GM12891 (cell line): ENCODE data around the gene NR2F1-AS1.
"Not testable (repeated sequence)": the region's sequence is repeated elsewhere in the genome, so short reads cannot be mapped to it uniquely, and the experiment has no call there.

ENCODE experiments used
- DNase-seq: peaks from one replicate; pipeline ENCODE4 v3.0.0; 2011; ENCODE audit warnings: low spot score; ENCODE audit not compliant: insufficient read length
- FAIRE-seq: peaks from 2 replicates; lab custom pipeline; 2011; peaks lifted over from hg19 to GRCh38; lab: Jason Lieb, UNC
- PAX5 ChIP-seq: IDR thresholded peaks from 2 replicates; pipeline ENCODE4 v1.6.1; 2011; ENCODE audit warnings: low read length, moderate library complexity, mild to moderate bottlenecking; ENCODE audit not compliant: insufficient read depth, severe bottlenecking
- POLR2A ChIP-seq: IDR thresholded peaks from 2 replicates; pipeline ENCODE4 v1.6.1; 2011; ENCODE audit warnings: low read depth, low read length, control low read depth
- POLR2AphosphoS5 ChIP-seq: IDR thresholded peaks from 2 replicates; pipeline ENCODE4 v1.6.1; 2011; ENCODE audit warnings: low read depth, low read length, control low read depth
- POU2F2 ChIP-seq: IDR thresholded peaks from 2 replicates; pipeline ENCODE4 v1.6.1; 2011; ENCODE audit warnings: low read depth, mild to moderate bottlenecking, control low read depth, low read length, moderate library complexity
- SPI1 ChIP-seq: IDR thresholded peaks from 2 replicates; pipeline ENCODE4 v1.6.1; 2011; ENCODE audit warnings: low read depth, low read length, control low read depth
- TAF1 ChIP-seq: IDR thresholded peaks from 2 replicates; pipeline ENCODE4 v1.6.1; 2011; ENCODE audit warnings: low read depth, low read length, control low read depth

Gene NR2F1-AS1

GRCh38 chr5:93519740-93520139 lies 61.3 kb downstream of the NR2F1-AS1 start:
- DNase-seq (no peak), FAIRE-seq (no peak)
- TF ChIP-seq POLR2AphosphoS5: no peak
- no peak for TF ChIP-seq POU2F2
- TF ChIP-seq SPI1: no peak
- TF ChIP-seq PAX5: no peak
- TF ChIP-seq POLR2A: no peak
- TF ChIP-seq TAF1: no peak

- FAIRE-seq (no peak), DNase-seq (no peak)
- no peak for TF ChIP-seq PAX5
- TF ChIP-seq SPI1: no peak
- TF ChIP-seq POLR2A: no peak
- TF ChIP-seq POU2F2: no peak
- TF ChIP-seq POLR2AphosphoS5: no peak
- TF ChIP-seq TAF1: no peak
Observed at GRCh38 chr5:93517828-93518227, 63.2 kb downstream of the NR2F1-AS1 start.

GRCh38 chr5:93513298-93513697 lies 67.7 kb downstream of the NR2F1-AS1 start:
- FAIRE-seq (no peak), DNase-seq (no peak)
- TF ChIP-seq POLR2AphosphoS5 (no peak), PAX5 (no peak), POLR2A (no peak), SPI1 (no peak), TAF1 (no peak), POU2F2 (no peak)

GRCh38 chr5:93512799-93513198 lies 68.2 kb downstream of the NR2F1-AS1 start:
- DNase-seq: no peak

GRCh38 chr5:93511445-93511844 lies 69.6 kb downstream of the NR2F1-AS1 start:
- DNase-seq (no peak), FAIRE-seq (no peak)
- no peak for TF ChIP-seq POU2F2

More at GRCh38 chr5:93512799-93513198, 68.2 kb downstream of the NR2F1-AS1 start:
- no peak for TF ChIP-seq TAF1
- TF ChIP-seq POLR2A: no peak
- TF ChIP-seq POU2F2: no peak
- no peak for TF ChIP-seq SPI1
- no peak for TF ChIP-seq POLR2AphosphoS5
- TF ChIP-seq PAX5: no peak
- no peak for FAIRE-seq

GRCh38 chr5:93510626-93511380 lies 70.2 kb downstream of the NR2F1-AS1 start:
- no peak for FAIRE-seq
- no peak for DNase-seq
- TF ChIP-seq POLR2A (no peak), POLR2AphosphoS5 (no peak), PAX5 (no peak), TAF1 (no peak), SPI1 (no peak), POU2F2 (no peak)

- not testable (repeated sequence) for DNase-seq, FAIRE-seq
Observed at GRCh38 chr5:93505553-93505952, 75.5 kb downstream of the NR2F1-AS1 start.

GRCh38 chr5:93503598-93504067 lies 77.4 kb downstream of the NR2F1-AS1 start:
- DNase-seq: no peak

GRCh38 chr5:93497096-93497495 lies 83.9 kb downstream of the NR2F1-AS1 start:
- TF ChIP-seq SPI1 (no peak), TAF1 (no peak), POU2F2 (no peak), POLR2AphosphoS5 (no peak), PAX5 (no peak), POLR2A (no peak)
- no peak for FAIRE-seq
- no peak for DNase-seq

More at GRCh38 chr5:93503598-93504067, 77.4 kb downstream of the NR2F1-AS1 start:
- no peak for FAIRE-seq
- TF ChIP-seq TAF1 (no peak), PAX5 (no peak), SPI1 (no peak), POU2F2 (no peak), POLR2A (no peak), POLR2AphosphoS5 (no peak)

GRCh38 chr5:93479982-93480509 lies 101.0 kb downstream of the NR2F1-AS1 start:
- TF ChIP-seq POLR2A: no peak
- DNase-seq (no peak), FAIRE-seq (no peak)
